ENCODE data around the gene KLHL29.

KLHL29 gene

DNA sequence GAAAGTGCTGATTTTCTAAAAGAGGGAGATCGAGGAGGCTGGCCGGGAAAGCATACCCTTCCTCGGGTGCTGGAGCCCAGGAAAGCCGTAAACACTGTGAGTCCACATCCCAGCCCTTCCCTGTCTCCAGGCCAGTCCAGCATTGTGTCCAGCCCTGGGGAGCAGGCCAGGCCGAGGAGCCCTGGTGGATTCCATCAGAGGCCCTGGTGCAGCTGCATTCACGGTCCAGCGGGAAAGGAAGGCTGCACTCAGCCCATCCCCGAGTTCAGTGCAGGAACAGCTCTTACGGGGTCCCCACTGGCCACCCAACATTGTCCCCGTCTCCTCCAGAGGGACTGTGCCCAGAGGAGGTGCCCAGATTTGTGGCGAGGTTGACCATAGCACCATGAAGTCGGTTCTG lies 218.6 kb downstream of the KLHL29 start:
- H3K27me3 ChIP-seq (ENCODE audit: insufficient read depth, poor library complexity, severe bottlenecking) = no peaks in the 10 kb centered on the region
- no peak for DNase-seq (ENCODE audit: low read depth in 1 of 2, low spot score in 1 of 2)
- H3K4me3 ChIP-seq (replicated peaks; ENCODE audit: insufficient read depth, low read length) = no peak overlapping the region
- TF ChIP-seq, protein P1, sequence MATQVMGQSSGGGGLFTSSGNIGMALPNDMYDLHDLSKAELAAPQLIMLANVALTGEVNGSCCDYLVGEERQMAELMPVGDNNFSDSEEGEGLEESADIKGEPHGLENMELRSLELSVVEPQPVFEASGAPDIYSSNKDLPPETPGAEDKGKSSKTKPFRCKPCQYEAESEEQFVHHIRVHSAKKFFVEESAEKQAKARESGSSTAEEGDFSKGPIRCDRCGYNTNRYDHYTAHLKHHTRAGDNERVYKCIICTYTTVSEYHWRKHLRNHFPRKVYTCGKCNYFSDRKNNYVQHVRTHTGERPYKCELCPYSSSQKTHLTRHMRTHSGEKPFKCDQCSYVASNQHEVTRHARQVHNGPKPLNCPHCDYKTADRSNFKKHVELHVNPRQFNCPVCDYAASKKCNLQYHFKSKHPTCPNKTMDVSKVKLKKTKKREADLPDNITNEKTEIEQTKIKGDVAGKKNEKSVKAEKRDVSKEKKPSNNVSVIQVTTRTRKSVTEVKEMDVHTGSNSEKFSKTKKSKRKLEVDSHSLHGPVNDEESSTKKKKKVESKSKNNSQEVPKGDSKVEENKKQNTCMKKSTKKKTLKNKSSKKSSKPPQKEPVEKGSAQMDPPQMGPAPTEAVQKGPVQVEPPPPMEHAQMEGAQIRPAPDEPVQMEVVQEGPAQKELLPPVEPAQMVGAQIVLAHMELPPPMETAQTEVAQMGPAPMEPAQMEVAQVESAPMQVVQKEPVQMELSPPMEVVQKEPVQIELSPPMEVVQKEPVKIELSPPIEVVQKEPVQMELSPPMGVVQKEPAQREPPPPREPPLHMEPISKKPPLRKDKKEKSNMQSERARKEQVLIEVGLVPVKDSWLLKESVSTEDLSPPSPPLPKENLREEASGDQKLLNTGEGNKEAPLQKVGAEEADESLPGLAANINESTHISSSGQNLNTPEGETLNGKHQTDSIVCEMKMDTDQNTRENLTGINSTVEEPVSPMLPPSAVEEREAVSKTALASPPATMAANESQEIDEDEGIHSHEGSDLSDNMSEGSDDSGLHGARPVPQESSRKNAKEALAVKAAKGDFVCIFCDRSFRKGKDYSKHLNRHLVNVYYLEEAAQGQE (IDR thresholded peaks at IDR 0.05; ENCODE audit: insufficient replicate concordance, low read depth) = no peak
- TF ChIP-seq POLR2AphosphoS5 (IDR thresholded peaks at IDR 0.05; ENCODE audit: low read depth) (no peak), SPI1 (IDR thresholded peaks at IDR 0.05; ENCODE audit: borderline replicate concordance, low read depth) (no peak), GABPA (IDR thresholded peaks at IDR 0.05; ENCODE audit: low read depth) (no peak)
- TF ChIP-seq, protein P2, sequence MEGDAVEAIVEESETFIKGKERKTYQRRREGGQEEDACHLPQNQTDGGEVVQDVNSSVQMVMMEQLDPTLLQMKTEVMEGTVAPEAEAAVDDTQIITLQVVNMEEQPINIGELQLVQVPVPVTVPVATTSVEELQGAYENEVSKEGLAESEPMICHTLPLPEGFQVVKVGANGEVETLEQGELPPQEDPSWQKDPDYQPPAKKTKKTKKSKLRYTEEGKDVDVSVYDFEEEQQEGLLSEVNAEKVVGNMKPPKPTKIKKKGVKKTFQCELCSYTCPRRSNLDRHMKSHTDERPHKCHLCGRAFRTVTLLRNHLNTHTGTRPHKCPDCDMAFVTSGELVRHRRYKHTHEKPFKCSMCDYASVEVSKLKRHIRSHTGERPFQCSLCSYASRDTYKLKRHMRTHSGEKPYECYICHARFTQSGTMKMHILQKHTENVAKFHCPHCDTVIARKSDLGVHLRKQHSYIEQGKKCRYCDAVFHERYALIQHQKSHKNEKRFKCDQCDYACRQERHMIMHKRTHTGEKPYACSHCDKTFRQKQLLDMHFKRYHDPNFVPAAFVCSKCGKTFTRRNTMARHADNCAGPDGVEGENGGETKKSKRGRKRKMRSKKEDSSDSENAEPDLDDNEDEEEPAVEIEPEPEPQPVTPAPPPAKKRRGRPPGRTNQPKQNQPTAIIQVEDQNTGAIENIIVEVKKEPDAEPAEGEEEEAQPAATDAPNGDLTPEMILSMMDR (IDR thresholded peaks at IDR 0.05; ENCODE audit: insufficient read depth, low read length) = no peak
- no peak overlapping the region for H3K27ac ChIP-seq (replicated peaks)

DNA sequence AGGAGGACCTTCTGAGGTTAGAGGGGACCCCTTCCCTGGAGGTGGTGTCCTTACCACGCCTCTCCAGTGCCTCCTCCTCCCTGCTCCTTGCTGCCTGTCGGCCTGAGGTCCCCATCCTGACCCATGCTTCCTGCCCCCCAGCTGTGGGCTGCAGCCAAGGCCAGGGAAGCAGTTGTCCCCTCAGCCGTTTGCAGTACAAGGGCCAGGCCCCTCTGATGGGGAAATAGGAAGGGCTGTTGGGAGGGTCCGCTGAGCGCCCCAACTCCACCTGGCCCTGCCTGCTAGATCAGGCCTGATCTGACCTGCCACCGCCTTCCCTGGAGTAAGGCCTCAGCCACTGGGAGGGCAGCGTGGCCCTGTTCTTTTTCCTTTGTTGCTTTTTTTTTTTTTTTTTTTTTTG lies 219.8 kb downstream of the KLHL29 start:
- TF ChIP-seq SPI1 (IDR thresholded peaks at IDR 0.05; ENCODE audit: borderline replicate concordance, low read depth) = no peak
- no peak for TF ChIP-seq POLR2AphosphoS5 (IDR thresholded peaks at IDR 0.05; ENCODE audit: low read depth)
- no peaks in the 10 kb centered on the region for H3K27me3 ChIP-seq (ENCODE audit: insufficient read depth, poor library complexity, severe bottlenecking)
- no peak overlapping the region for H3K27ac ChIP-seq (replicated peaks)
- H3K4me3 ChIP-seq (replicated peaks; ENCODE audit: insufficient read depth, low read length) = no peak overlapping the region
- no peak for DNase-seq (ENCODE audit: low read depth in 1 of 2, low spot score in 1 of 2)

DNA sequence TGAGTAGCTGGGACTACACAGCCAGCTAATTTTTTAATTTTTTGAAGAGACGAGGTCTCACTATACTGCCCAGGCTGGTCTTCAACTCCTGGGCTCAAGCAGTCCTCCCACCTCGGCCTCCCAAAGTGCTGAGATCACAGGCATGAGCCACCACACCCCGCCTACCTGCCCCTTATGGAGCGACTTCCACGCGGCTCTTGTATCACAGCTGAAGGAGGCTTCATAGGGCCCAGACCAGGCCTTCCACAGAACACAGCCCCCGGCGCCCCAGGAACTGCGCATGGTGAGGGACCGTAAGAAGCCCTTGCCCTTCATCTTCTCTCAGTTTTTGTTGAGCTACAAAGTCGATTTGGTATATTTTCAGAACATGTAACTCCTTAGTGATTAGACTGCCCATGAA lies 220.3 kb downstream of the KLHL29 start:
- TF ChIP-seq, protein P1 (IDR thresholded peaks at IDR 0.05; ENCODE audit: insufficient replicate concordance, low read depth) = no peak
- no peak for TF ChIP-seq POLR2AphosphoS5 (IDR thresholded peaks at IDR 0.05; ENCODE audit: low read depth)
- TF ChIP-seq GABPA (IDR thresholded peaks at IDR 0.05; ENCODE audit: low read depth) = no peak
- TF ChIP-seq, protein P2 (IDR thresholded peaks at IDR 0.05; ENCODE audit: insufficient read depth, low read length) = no peak
- H3K27me3 ChIP-seq (ENCODE audit: insufficient read depth, poor library complexity, severe bottlenecking) = no peaks in the 10 kb centered on the region
- H3K27ac ChIP-seq (replicated peaks) = no peak overlapping the region
- H3K4me3 ChIP-seq (replicated peaks; ENCODE audit: insufficient read depth, low read length) = no peak overlapping the region
- no peak for DNase-seq (ENCODE audit: low read depth in 1 of 2, low spot score in 1 of 2)

DNA sequence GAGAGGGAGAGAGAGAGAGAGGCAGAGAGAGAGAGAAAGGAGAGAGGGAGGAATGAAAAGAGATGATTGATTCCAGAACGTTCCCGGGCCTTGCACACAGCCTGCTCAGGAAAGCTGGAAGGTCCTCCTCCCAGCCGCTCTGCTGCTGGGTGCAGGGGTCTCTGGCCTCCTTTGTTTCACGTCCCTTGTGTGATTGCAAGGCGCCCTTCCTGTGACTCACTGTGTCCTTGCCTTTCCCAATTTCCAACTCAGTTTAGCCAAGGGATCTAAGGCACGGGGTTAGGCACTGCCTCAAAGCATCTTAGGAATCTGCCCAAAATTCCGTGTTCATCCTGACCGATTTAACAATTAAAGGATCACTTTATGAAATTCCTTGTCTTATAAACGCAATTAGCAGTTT lies 221.2 kb downstream of the KLHL29 start:
- Histone ChIP-seq H3K27me3 (ENCODE audit: insufficient read depth, poor library complexity, severe bottlenecking) (no peaks in the 10 kb centered on the region), H3K4me3 (replicated peaks; ENCODE audit: insufficient read depth, low read length) (no peak overlapping the region), H3K27ac (replicated peaks) (no peak overlapping the region)
- DNase-seq (ENCODE audit: low read depth in 1 of 2, low spot score in 1 of 2) = no peak
- TF ChIP-seq GABPA (IDR thresholded peaks at IDR 0.05; ENCODE audit: low read depth) = no peak
- TF ChIP-seq, protein P1 (IDR thresholded peaks at IDR 0.05; ENCODE audit: insufficient replicate concordance, low read depth) = no peak
- TF ChIP-seq POLR2AphosphoS5 (IDR thresholded peaks at IDR 0.05; ENCODE audit: low read depth) = no peak
- no peak for TF ChIP-seq SPI1 (IDR thresholded peaks at IDR 0.05; ENCODE audit: borderline replicate concordance, low read depth)
- TF ChIP-seq, protein P2 (IDR thresholded peaks at IDR 0.05; ENCODE audit: insufficient read depth, low read length) = no peak

Data from HL-60 (cell line).